ENCODE measurements around the gene FBF1.

Gene FBF1

GRCh38 chr17:75902406-75902805 lies 38.4 kb downstream of the FBF1 start:
- no peak for TF ChIP-seq CTCF (IDR thresholded peaks at IDR 0.05; ENCODE audit: borderline replicate concordance, control extremely low read depth, extremely low read depth, insufficient read depth, missing control alignments)
- DNase-seq (ENCODE audit: low spot score): no peak
- in situ Hi-C loops (cut with MboI; ENCODE audit: low sequenced_read_pairs, unreplicated experiment): loop anchor here (25.0 kb wide), 1 partner anchor 385 kb away; no protein-coding TSS in a partner anchor

GRCh38 chr17:75901727-75902126 lies 39.1 kb downstream of the FBF1 start:
- TF ChIP-seq CTCF (IDR thresholded peaks at IDR 0.05; ENCODE audit: borderline replicate concordance, control extremely low read depth, extremely low read depth, insufficient read depth, missing control alignments): no peak
- DNase-seq (ENCODE audit: low spot score): no peak
- in situ Hi-C loops (cut with MboI; ENCODE audit: low sequenced_read_pairs, unreplicated experiment): loop anchor here (25.0 kb wide), 1 partner anchor 386 kb away; no protein-coding TSS in a partner anchor

GRCh38 chr17:75900691-75901533 lies 39.9 kb downstream of the FBF1 start:
- in situ Hi-C loops (cut with MboI; ENCODE audit: low sequenced_read_pairs, unreplicated experiment): loop anchor here (25.0 kb wide), 1 partner anchor 386 kb away; no protein-coding TSS in a partner anchor
- no peak for TF ChIP-seq CTCF (IDR thresholded peaks at IDR 0.05; ENCODE audit: borderline replicate concordance, control extremely low read depth, extremely low read depth, insufficient read depth, missing control alignments)
- no peak for DNase-seq (ENCODE audit: low spot score)

- in situ Hi-C loops (cut with MboI; ENCODE audit: low sequenced_read_pairs, unreplicated experiment): loop anchor here (25.0 kb wide), 1 partner anchor 387 kb away; no protein-coding TSS in a partner anchor
- TF ChIP-seq CTCF (IDR thresholded peaks at IDR 0.05; ENCODE audit: borderline replicate concordance, control extremely low read depth, extremely low read depth, insufficient read depth, missing control alignments): no peak
- DNase-seq (ENCODE audit: low spot score): no peak
Observed at GRCh38 chr17:75899767-75900468, 40.9 kb downstream of the FBF1 start.

GRCh38 chr17:75899353-75899752 lies 41.5 kb downstream of the FBF1 start:
- no peak for TF ChIP-seq CTCF (IDR thresholded peaks at IDR 0.05; ENCODE audit: borderline replicate concordance, control extremely low read depth, extremely low read depth, insufficient read depth, missing control alignments)
- no peak for DNase-seq (ENCODE audit: low spot score)
- in situ Hi-C loops (cut with MboI; ENCODE audit: low sequenced_read_pairs, unreplicated experiment): no loop called here

GRCh38 chr17:75898791-75899190 lies 42.1 kb downstream of the FBF1 start:
- TF ChIP-seq CTCF (IDR thresholded peaks at IDR 0.05; ENCODE audit: borderline replicate concordance, control extremely low read depth, extremely low read depth, insufficient read depth, missing control alignments): no peak
- in situ Hi-C loops (cut with MboI; ENCODE audit: low sequenced_read_pairs, unreplicated experiment): no loop called here
- DNase-seq (ENCODE audit: low spot score): no peak

Measured in GM13976 (cell line).